ENCODE results near the gene TSC1.

TSC1 gene

DNA sequence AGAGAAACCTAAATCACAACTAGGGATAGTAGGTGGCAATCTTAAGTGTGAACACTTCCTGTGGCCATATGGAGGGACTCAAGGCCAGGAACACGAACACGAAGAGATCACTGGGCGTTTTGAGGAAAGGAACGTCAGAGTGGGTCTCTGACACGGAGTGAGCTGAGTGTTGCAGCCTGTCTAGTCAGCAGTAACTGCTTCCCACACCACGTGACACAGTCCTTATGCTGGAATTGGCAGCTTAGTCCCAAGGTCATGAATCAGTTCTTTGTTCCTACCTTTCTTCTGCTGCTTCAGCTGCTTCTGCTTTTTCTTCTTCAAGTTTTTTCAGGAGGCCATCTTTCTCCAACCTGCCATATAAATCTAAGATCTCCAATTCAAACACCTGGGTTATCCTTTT is 47.5 kb downstream of the TSC1 start:
- H3K27ac ChIP-seq, result no peak overlapping the region

DNA sequence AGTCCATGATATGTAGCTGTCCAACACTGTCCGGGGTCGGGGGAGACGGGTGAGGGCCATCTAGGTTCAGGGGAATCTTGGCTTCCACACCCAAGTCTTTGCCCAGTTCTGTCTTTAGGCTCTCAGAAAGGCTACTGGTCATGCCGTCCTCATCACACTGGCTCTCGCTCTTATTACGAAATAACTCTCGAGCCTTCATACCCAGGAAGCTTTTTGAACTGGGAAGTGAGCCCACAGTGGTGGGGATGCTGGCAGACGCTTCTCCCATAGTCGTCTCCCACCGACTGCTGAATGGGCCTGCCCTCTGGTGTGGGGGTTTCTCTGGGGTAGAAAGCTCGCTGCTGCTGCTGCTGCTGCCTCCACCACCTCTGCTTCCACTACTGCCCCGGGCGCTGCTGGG is 48.2 kb downstream of the TSC1 start:
- H3K27ac ChIP-seq, result no peak overlapping the region
- TF ChIP-seq ZFX (IDR thresholded peaks at IDR 0.05), result no peak
- TF ChIP-seq CTCF (conservative IDR thresholded peaks at IDR 0.05), result no peak

More for the DNA sequence above, 47.5 kb downstream of the TSC1 start:
- TF ChIP-seq CTCF (conservative IDR thresholded peaks at IDR 0.05) (no peak), ZFX (IDR thresholded peaks at IDR 0.05) (no peak)

- no peak for TF ChIP-seq ZFX (IDR thresholded peaks at IDR 0.05)
- TF ChIP-seq CTCF (conservative IDR thresholded peaks at IDR 0.05), result no peak
- no peak overlapping the region for H3K27ac ChIP-seq
Observed at GRCh38 chr9:132894862-132895835, 49.3 kb downstream of the TSC1 start.

GRCh38 chr9:132894346-132894745 is 50.1 kb downstream of the TSC1 start:
- TF ChIP-seq ZFX (IDR thresholded peaks at IDR 0.05) (no peak), CTCF (conservative IDR thresholded peaks at IDR 0.05) (no peak)
- H3K27ac ChIP-seq, result no peak overlapping the region

DNA sequence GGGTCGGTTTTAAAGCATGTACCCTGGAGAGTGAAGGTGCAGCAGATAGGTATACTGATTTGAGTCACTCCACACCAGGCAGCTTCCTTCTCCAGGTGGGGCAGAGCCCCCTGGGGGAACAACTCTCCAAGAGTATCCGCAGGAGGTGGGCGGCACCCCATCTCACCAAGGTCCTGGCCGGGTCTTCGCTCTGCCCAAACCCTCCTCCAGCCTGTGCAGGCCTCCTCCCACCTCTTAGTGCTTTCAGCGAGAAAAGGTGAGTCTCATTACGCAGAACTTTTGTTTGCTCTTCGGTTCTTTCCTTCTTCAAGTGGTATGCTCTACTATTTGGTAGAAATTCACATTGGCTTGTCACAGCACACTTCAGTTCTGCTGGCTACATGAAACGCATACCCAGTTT is 52.0 kb downstream of the TSC1 start:
- H3K27ac ChIP-seq, result no peak overlapping the region
- TF ChIP-seq CTCF (conservative IDR thresholded peaks at IDR 0.05) (no peak), ZFX (IDR thresholded peaks at IDR 0.05) (no peak)

DNA sequence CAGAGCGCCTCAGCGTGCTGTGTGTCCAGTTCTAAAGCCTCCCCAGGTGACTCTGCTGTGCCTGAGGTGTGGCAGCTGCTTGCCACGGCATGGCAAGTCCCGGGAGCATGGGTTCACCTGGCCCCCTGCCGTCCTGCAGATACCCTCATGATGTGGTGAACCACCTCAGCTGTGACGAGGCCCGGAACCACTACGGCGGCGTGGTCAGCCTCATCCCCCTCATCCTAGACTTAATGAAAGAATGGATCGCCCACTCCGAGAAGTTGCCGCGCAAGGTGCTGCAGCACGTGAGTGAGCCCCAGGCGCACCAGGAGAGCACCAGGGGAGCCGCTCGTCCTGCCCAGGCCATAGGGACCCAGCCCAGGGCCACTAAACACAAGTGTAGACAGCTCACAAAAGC is 56.3 kb downstream of the TSC1 start:
- no peak overlapping the region for H3K27ac ChIP-seq
- TF ChIP-seq CTCF (conservative IDR thresholded peaks at IDR 0.05), result no peak
- TF ChIP-seq ZFX (IDR thresholded peaks at IDR 0.05), result no peak
